LNCaP clone FGC (cell line): ENCODE measurements around the gene UBR4.

Experiments
- DNase-seq: peaks from one replicate; pipeline ENCODE4 v3.0.0-alpha.2; 2011; ENCODE audit warnings: low read depth
- H3K4me3 ChIP-seq: 2 replicates; pipeline ENCODE4 v1.5.1; 2011; ENCODE audit warnings: mild to moderate bottlenecking, low read depth, low read length, control low read depth
- CTCF ChIP-seq: IDR thresholded peaks from 2 replicates; pipeline ENCODE4 v1.5.1; 2012; ENCODE audit warnings: mild to moderate bottlenecking; ENCODE audit not compliant: control insufficient read depth, insufficient read depth; ENCODE audit errors: extremely low read depth

Gene UBR4

GRCh38 chr1:19073311-19074186 is 136.5 kb downstream of the UBR4 start:
- no peak for TF ChIP-seq CTCF
- H3K4me3 ChIP-seq: no peak overlapping the region

GRCh38 chr1:19072285-19072981 is 137.6 kb downstream of the UBR4 start:
- no peak overlapping the region for H3K4me3 ChIP-seq
- TF ChIP-seq CTCF: no peak
- no peak for DNase-seq

More at GRCh38 chr1:19073311-19074186, 136.5 kb downstream of the UBR4 start:
- DNase-seq: no peak

GRCh38 chr1:19071674-19072281 is 138.3 kb downstream of the UBR4 start:
- TF ChIP-seq CTCF: no peak
- H3K4me3 ChIP-seq: no peak overlapping the region
- DNase-seq: no peak

- no peak for TF ChIP-seq CTCF
- DNase-seq: no peak
- no peak overlapping the region for H3K4me3 ChIP-seq
These were observed 139.0 kb downstream of the UBR4 start for GRCh38 chr1:19070891-19071621.

GRCh38 chr1:19070197-19070651 is 139.8 kb downstream of the UBR4 start:
- no peak overlapping the region for H3K4me3 ChIP-seq
- TF ChIP-seq CTCF: no peak
- no peak for DNase-seq

GRCh38 chr1:19068639-19069276 is 141.3 kb downstream of the UBR4 start:
- H3K4me3 ChIP-seq: no peak overlapping the region
- no peak for DNase-seq
- TF ChIP-seq CTCF: no peak
